ENCODE data around the gene TENM3. TPM values are rescaled to one million over a fixed set of nuclear protein-coding genes. Genes with fewer than 3 reads are reported as not detected.

Gene TENM3
- total RNA-seq, 1 experiment from 2014 or later = not detected

DNA sequence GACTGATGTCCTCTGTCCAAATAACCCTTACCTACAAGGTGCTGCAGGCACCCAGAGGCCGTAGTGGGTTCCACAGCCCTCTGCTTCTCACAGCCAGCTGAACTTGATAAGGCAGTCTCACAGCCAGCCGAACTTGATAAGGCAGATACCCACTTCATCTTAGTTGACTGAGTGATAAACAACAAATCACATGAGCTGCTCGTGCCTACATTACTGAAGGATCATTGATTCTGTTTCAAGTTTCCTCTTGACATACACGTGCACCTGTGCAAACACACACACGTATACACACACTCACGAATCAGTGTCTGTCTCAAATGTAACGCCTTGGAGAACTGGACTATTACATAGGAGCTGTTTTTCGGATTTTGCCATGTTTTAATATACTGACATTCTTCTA lies 397.7 kb downstream of the TENM3 start:
- peaks cover under 1% of the 10 kb centered on the region; the same call in 1 of the 2 replicates for H3K27me3 ChIP-seq (ENCODE audit: insufficient read depth, low read depth)
- ChIA-PET CTCF (no interaction called here), POLR2A (ENCODE audit: unreplicated experiment) (no interaction called here)
- intact Hi-C loops (cut with micrococcal nuclease; ENCODE audit: unreplicated experiment) = no loop called here
- H3K4me3 ChIP-seq = no peak overlapping the region
- H4K20me1 ChIP-seq (ENCODE audit: insufficient read depth) = no peaks in the 10 kb centered on the region
- no peaks in the 10 kb centered on the region for H3K79me2 ChIP-seq (ENCODE audit: low read depth)
- H3K4me2 ChIP-seq = no peak overlapping the region
- H3K4me1 ChIP-seq (replicated peaks; ENCODE audit: insufficient read depth) = no peaks in the 10 kb centered on the region
- no peak overlapping the region for H2AFZ ChIP-seq
- no TSS peak for BruUV-seq (replicated peaks)
- no peaks in the 10 kb centered on the region for H3K36me3 ChIP-seq (ENCODE audit: low read depth)
- H3F3A ChIP-seq (ENCODE audit: insufficient read depth, low read depth) = no peaks in the 10 kb centered on the region
- no peak overlapping the region for H3K27ac ChIP-seq
- no peak for DNase-seq
- H3K9me2 ChIP-seq (ENCODE audit: insufficient read depth) = no peaks in the 10 kb centered on the region
- TF ChIP-seq EZH2 (IDR thresholded peaks at IDR 0.05; ENCODE audit: low read depth) = no peak
- TF ChIP-seq, protein P1, sequence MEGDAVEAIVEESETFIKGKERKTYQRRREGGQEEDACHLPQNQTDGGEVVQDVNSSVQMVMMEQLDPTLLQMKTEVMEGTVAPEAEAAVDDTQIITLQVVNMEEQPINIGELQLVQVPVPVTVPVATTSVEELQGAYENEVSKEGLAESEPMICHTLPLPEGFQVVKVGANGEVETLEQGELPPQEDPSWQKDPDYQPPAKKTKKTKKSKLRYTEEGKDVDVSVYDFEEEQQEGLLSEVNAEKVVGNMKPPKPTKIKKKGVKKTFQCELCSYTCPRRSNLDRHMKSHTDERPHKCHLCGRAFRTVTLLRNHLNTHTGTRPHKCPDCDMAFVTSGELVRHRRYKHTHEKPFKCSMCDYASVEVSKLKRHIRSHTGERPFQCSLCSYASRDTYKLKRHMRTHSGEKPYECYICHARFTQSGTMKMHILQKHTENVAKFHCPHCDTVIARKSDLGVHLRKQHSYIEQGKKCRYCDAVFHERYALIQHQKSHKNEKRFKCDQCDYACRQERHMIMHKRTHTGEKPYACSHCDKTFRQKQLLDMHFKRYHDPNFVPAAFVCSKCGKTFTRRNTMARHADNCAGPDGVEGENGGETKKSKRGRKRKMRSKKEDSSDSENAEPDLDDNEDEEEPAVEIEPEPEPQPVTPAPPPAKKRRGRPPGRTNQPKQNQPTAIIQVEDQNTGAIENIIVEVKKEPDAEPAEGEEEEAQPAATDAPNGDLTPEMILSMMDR (conservative IDR thresholded peaks at IDR 0.05) = no peak
- H3K9me3 ChIP-seq (ENCODE audit: insufficient read depth, low read depth) = no peaks in the 10 kb centered on the region

DNA sequence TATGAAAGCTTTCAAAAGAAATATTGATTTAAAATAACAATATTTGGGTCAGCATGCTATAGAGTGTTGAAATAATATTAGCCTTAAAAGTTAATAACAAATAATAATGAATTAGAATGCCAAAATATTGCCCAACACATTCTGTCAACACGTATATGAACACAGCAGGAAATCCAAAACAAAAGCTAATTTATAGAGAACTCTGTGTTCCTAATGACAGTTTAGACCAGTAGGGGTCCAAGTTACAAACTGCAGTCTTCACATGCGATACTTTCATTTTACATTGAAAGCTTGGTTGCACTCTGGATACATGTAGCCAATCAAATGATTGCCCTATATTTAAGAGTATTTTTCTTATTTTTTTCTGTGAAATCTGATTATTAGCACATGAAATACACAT lies 399.6 kb downstream of the TENM3 start:
- Histone ChIP-seq H3K36me3 (ENCODE audit: low read depth) (no peaks in the 10 kb centered on the region), H3K9me2 (ENCODE audit: insufficient read depth) (no peaks in the 10 kb centered on the region), H3K9me3 (ENCODE audit: insufficient read depth, low read depth) (no peaks in the 10 kb centered on the region), H3F3A (ENCODE audit: insufficient read depth, low read depth) (no peaks in the 10 kb centered on the region), H4K20me1 (ENCODE audit: insufficient read depth) (no peaks in the 10 kb centered on the region), H3K4me3 (no peak overlapping the region), H2AFZ (no peak overlapping the region), H3K79me2 (ENCODE audit: low read depth) (no peaks in the 10 kb centered on the region), H3K4me2 (no peak overlapping the region), H3K27me3 (ENCODE audit: insufficient read depth, low read depth) (no peaks in the 10 kb centered on the region; the same call in 1 of the 2 replicates), H3K4me1 (replicated peaks; ENCODE audit: insufficient read depth) (no peaks in the 10 kb centered on the region), H3K27ac (no peak overlapping the region)
- intact Hi-C loops (cut with micrococcal nuclease; ENCODE audit: unreplicated experiment) = no loop called here
- ChIA-PET POLR2A (ENCODE audit: unreplicated experiment) (no interaction called here), CTCF (no interaction called here)
- no TSS peak for BruUV-seq (replicated peaks)
- no peak for DNase-seq
- TF ChIP-seq, protein P1 (conservative IDR thresholded peaks at IDR 0.05) = no peak
- TF ChIP-seq EZH2 (IDR thresholded peaks at IDR 0.05; ENCODE audit: low read depth) = no peak

DNA sequence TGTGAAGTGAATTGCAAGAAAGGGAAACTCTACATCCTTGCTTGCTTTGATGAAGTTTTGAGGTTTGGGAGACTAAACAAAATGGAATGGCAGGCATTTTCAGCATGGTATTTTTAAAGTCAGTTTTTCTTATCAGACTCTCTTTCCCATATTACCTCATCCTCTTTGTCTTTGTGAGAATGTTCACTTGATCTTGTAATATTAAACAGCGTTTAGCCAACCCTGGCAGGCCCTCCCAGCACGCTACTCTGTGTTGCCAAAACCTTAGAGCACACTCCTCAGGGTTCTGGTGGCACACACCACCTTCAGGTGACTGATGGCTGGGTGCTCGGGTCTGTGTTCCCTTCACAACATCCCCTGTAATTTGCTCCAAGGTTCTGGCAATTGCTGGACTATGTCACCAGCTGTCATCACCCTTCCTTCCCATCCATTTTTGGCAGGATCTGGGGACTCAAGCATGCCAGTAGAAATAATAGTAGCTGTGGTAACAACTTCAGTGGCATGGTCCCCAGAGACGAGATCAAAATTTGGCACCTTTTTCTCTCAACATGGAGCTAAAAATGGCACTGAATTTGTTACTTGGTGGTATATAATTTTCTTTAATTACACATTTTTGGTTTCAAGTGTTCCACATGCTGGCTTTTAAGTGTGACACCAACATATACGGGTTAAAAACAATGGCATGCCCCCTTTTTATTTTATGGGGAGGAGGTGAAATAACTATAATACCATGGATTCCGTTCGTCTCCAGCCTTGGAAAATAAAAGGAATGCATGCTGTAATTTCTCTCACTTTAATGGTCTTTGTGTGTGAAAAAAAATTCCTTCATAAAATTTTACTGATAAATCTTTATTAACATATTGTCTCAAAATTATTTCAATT lies 400.8 kb downstream of the TENM3 start:
- no peaks in the 10 kb centered on the region for H3K36me3 ChIP-seq (ENCODE audit: low read depth)
- no peak overlapping the region for H2AFZ ChIP-seq
- BruUV-seq (replicated peaks) = no TSS peak
- CTCF ChIA-PET = no interaction called here
- POLR2A ChIA-PET (ENCODE audit: unreplicated experiment) = no interaction called here
- H3K9me3 ChIP-seq (ENCODE audit: insufficient read depth, low read depth) = no peaks in the 10 kb centered on the region
- H3K4me3 ChIP-seq = no peak overlapping the region
- H3K27ac ChIP-seq = no peak overlapping the region
- no peaks in the 10 kb centered on the region for H4K20me1 ChIP-seq (ENCODE audit: insufficient read depth)
- H3K27me3 ChIP-seq (ENCODE audit: insufficient read depth, low read depth) = peaks cover 5% of the 10 kb centered on the region; the same call in 1 of the 2 replicates
- TF ChIP-seq EZH2 (IDR thresholded peaks at IDR 0.05; ENCODE audit: low read depth) = no peak
- TF ChIP-seq, protein P1 (conservative IDR thresholded peaks at IDR 0.05) = no peak
- no peaks in the 10 kb centered on the region for H3F3A ChIP-seq (ENCODE audit: insufficient read depth, low read depth)
- H3K9me2 ChIP-seq (ENCODE audit: insufficient read depth) = no peaks in the 10 kb centered on the region
- DNase-seq = no peak
- no peaks in the 10 kb centered on the region for H3K79me2 ChIP-seq (ENCODE audit: low read depth)
- no peak overlapping the region for H3K4me2 ChIP-seq
- intact Hi-C loops (cut with micrococcal nuclease; ENCODE audit: unreplicated experiment) = no loop called here
- H3K4me1 ChIP-seq (replicated peaks; ENCODE audit: insufficient read depth) = no peaks in the 10 kb centered on the region
